SU-DHL-6 (cell line): Measurements from ENCODE around the gene POLR3GL.

Experiments used
- EZH2phosphoT487 ChIP-seq: fragments of 200-600 bp; sonication (generic), shearing (Covaris generic); conservative IDR thresholded peaks from 2 replicates; pipeline ENCODE4 v1.6.1; 2018; ENCODE audit warnings: mild to moderate bottlenecking, antibody characterized with exemption, low read length, moderate library complexity, mixed read lengths
- TF ChIP-seq, protein P1 (sequence below): fragments of 200-600 bp; sonication (generic); IDR thresholded peaks from one replicate; pipeline ENCODE4 v1.5.1; 2017; ENCODE audit warnings: antibody characterized with exemption, mild to moderate bottlenecking, low read length, moderate library complexity; ENCODE audit not compliant: insufficient read depth, poor library complexity, severe bottlenecking

DNA sequence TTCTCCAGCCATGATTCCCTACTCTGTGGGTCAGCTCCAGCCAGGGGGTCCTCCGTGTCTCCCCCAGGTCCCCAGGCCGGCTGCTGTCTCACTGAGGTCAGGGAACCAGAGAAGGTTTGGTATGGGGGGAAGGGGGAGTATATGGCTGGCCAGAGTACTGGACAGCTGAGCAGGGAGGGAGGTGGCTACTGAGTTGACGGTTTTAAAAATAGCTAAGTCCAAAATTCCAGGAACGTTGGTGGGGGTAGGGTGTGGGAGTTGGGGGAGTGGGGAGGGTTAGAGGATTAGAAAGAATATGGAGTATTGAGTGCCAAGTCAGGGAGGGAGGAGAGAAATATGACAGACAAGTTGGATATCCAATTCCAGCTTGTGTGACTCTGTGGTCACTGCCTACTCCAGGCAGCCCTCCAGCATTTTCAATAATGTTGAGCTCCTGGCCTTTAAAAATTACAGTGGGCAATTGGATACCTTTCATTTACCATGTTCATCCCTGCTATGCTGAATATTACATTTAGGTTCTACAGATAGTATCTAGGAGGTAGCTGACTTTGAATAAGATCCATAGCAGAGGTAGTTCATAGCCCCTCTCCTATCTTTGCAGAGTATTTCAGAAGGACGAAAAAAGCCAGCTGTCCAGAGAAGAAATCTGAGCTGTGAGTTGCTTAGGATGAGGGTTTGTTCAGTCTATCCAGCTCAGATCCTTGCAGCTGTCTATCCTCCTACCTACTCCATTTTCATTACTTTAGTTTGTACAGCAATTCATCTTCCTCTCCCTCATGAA is 57.3 kb downstream of the POLR3GL start, which contains the start of gene HJV:
- TF ChIP-seq, protein P1, sequence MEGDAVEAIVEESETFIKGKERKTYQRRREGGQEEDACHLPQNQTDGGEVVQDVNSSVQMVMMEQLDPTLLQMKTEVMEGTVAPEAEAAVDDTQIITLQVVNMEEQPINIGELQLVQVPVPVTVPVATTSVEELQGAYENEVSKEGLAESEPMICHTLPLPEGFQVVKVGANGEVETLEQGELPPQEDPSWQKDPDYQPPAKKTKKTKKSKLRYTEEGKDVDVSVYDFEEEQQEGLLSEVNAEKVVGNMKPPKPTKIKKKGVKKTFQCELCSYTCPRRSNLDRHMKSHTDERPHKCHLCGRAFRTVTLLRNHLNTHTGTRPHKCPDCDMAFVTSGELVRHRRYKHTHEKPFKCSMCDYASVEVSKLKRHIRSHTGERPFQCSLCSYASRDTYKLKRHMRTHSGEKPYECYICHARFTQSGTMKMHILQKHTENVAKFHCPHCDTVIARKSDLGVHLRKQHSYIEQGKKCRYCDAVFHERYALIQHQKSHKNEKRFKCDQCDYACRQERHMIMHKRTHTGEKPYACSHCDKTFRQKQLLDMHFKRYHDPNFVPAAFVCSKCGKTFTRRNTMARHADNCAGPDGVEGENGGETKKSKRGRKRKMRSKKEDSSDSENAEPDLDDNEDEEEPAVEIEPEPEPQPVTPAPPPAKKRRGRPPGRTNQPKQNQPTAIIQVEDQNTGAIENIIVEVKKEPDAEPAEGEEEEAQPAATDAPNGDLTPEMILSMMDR = no peak
- TF ChIP-seq EZH2phosphoT487 = no peak
